Mucosa of descending colon (tissue), 3 donors: ENCODE measurements around the gene MAMDC2. TPM values are rescaled to one million over a fixed set of nuclear protein-coding genes. Genes with fewer than 3 reads are reported as not detected.

Experiments used
- ATAC-seq: fragments of 200-7000 bp; cut with Tn5 transposase; one replicate; pipeline ENCODE4 v1.9.1; 2020; ENCODE audit warnings: mild to moderate bottlenecking, moderate library complexity
- DNase-seq, 3 donors: peaks; one replicate each; pipeline ENCODE4 v3.0.0-alpha.2; 2020
- H3K36me3 ChIP-seq: fragments of 200-600 bp; one replicate; pipeline ENCODE4 v1.8.0; 2021; ENCODE audit warnings: low read depth, mild to moderate bottlenecking
- H3K4me1 ChIP-seq: fragments of 200-600 bp; one replicate; pipeline ENCODE4 v1.8.0; 2021; ENCODE audit warnings: low read depth, mild to moderate bottlenecking
- H3K4me3 ChIP-seq: fragments of 200-600 bp; one replicate; pipeline ENCODE4 v1.8.0; 2021; ENCODE audit warnings: mild to moderate bottlenecking
- H3K9me3 ChIP-seq: fragments of 200-600 bp; one replicate; pipeline ENCODE4 v1.8.0; 2021; ENCODE audit warnings: mild to moderate bottlenecking
- intact Hi-C, 2 donors: fragments of 100-400 bp; cut with DNase I in 1 of 2; cut with micrococcal nuclease in 1 of 2; formaldehyde crosslinking; loops; one replicate each; pipeline versions ENCODE4 v1.11.0 to v1.11.1; 2022; cut with DNase I, micrococcal nuclease
- total RNA-seq, 3 donors: library from RNA; stranded (reverse); fragmentation: NEBNext Ultra II Directional in 2 of 3; extraction: Animal tissue kit (Norgen Biotek cat#: 25700) in 2 of 3; gene quantifications; one replicate each; pipeline versions ENCODE4 v1.2.1 to v1.2.4, GENCODE V29; 2021 to 2023
- TF ChIP-seq, protein P1 (sequence below): fragments of 200-600 bp; IDR thresholded peaks from one replicate; pipeline ENCODE4 v1.8.0; 2022; ENCODE audit warnings: antibody characterized with exemption, mild to moderate bottlenecking
- donor health status: DM: no; HTN: no; CAD: no; lungs with moderate emphysema.
- donor health status: DM: no; HTN: no; CAD: no.
- donor health status: DM: no; HTN: yes; CAD: no.

The MAMDC2 gene
- total RNA-seq, 3 donors from 2014 or later = 3.5 to 70.6 (median 6.9) TPM

GRCh38 chr9:70262948-70263347 lies 219.3 kb downstream of the MAMDC2 start:
- TF ChIP-seq, protein P1, sequence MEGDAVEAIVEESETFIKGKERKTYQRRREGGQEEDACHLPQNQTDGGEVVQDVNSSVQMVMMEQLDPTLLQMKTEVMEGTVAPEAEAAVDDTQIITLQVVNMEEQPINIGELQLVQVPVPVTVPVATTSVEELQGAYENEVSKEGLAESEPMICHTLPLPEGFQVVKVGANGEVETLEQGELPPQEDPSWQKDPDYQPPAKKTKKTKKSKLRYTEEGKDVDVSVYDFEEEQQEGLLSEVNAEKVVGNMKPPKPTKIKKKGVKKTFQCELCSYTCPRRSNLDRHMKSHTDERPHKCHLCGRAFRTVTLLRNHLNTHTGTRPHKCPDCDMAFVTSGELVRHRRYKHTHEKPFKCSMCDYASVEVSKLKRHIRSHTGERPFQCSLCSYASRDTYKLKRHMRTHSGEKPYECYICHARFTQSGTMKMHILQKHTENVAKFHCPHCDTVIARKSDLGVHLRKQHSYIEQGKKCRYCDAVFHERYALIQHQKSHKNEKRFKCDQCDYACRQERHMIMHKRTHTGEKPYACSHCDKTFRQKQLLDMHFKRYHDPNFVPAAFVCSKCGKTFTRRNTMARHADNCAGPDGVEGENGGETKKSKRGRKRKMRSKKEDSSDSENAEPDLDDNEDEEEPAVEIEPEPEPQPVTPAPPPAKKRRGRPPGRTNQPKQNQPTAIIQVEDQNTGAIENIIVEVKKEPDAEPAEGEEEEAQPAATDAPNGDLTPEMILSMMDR = no peak
- intact Hi-C loops = no loop called here
- no peak for ATAC-seq
- Histone ChIP-seq H3K4me3 (no peak overlapping the region), H3K9me3 (no peaks in the 10 kb centered on the region), H3K4me1 (peaks cover 23% of the 10 kb centered on the region), H3K36me3 (no peaks in the 10 kb centered on the region)
- no peak for DNase-seq

- no peak for DNase-seq
- Histone ChIP-seq H3K4me1 (peaks cover 23% of the 10 kb centered on the region), H3K36me3 (no peaks in the 10 kb centered on the region), H3K9me3 (no peaks in the 10 kb centered on the region), H3K4me3 (no peak overlapping the region)
- intact Hi-C loops = no loop called here
- ATAC-seq = no peak
- TF ChIP-seq, protein P1 = no peak
Measured at GRCh38 chr9:70263421-70263820, 219.8 kb downstream of the MAMDC2 start.

Other genes starting within 250 kb of the MAMDC2 start
- gene CFAP95, start 223.0 kb upstream of the MAMDC2 start, total RNA-seq = 1 to 10 TPM in 1 of 3 donors, under 1 TPM in 1, not detected in 1; 0.70 to 2.2 TPM
- 10 to 100 TPM; 23.7 to 32.1 (median 31.7) TPM for gene SMC5, start 215.1 kb downstream of the MAMDC2 start, total RNA-seq